Activated B cell treated with CpG ODN at 0.5 μM for 24 hours (primary cell): ENCODE measurements around the gene ZFP1. TPM values are rescaled to one million over a fixed set of nuclear protein-coding genes. Genes with fewer than 3 reads are reported as not detected.

ENCODE experiments used
- ATAC-seq: fragments of 200-7000 bp; cut with Tn5 transposase; one replicate; pipeline ENCODE4 v1.10.0; 2021; ENCODE audit warnings: low read depth, mild to moderate bottlenecking, moderate library complexity
- CTCF ChIA-PET: fragments of 350-600 bp; sonication (Branson Sonifier 250); formaldehyde crosslinking; loops from one replicate; lab custom pipeline; 2021; ENCODE audit warnings: antibody characterized with exemption; lab: Charles Lee
- POLR2A ChIA-PET: fragments of 350-600 bp; sonication (Branson Sonifier 250); formaldehyde crosslinking; loops from one replicate; lab custom pipeline; 2021; ENCODE audit warnings: antibody characterized with exemption; lab: Charles Lee
- DNase-seq: peaks from one replicate; pipeline ENCODE4 v3.0.0; 2022
- H3K27ac Mint-ChIP-seq: one replicate; pipeline ENCODE4 v1.8.0; 2020; ENCODE audit warnings: mixed read lengths
- H3K27me3 Mint-ChIP-seq: one replicate; pipeline ENCODE4 v1.8.0; 2021; ENCODE audit warnings: mixed read lengths
- H3K36me3 Mint-ChIP-seq: one replicate; pipeline ENCODE4 v1.8.0; 2021; ENCODE audit warnings: low read depth, mixed read lengths
- H3K4me1 Mint-ChIP-seq: one replicate; pipeline ENCODE4 v1.8.0; 2021; ENCODE audit warnings: mixed read lengths
- H3K4me3 Mint-ChIP-seq: one replicate; pipeline ENCODE4 v1.8.0; 2020; ENCODE audit warnings: mild to moderate bottlenecking, mixed read lengths
- H3K9me3 Mint-ChIP-seq: one replicate; pipeline ENCODE4 v1.8.0; 2020; ENCODE audit warnings: mixed read lengths
- intact Hi-C: fragments of 100-400 bp; cut with micrococcal nuclease; formaldehyde crosslinking; loops from one replicate; pipeline ENCODE4 v1.15.1; 2024
- total RNA-seq: library from RNA; stranded (reverse); gene quantifications from 2 replicates; pipeline ENCODE4 v1.2.3, GENCODE V29; 2022
- TF ChIP-seq, protein P1 (sequence below): fragments of 200-600 bp; IDR thresholded peaks from one replicate; pipeline ENCODE4 v1.8.0; 2022; ENCODE audit warnings: antibody characterized with exemption, mild to moderate bottlenecking

Gene ZFP1
- total RNA-seq, 1 donor from 2014 or later: 15.4 TPM

GRCh38 chr16:75192606-75193264 is 44.4 kb downstream of the ZFP1 start:
- Mint-ChIP-seq H3K9me3 (no peaks in the 10 kb centered on the region), H3K4me1 (no peaks in the 10 kb centered on the region), H3K27me3 (peaks cover 32% of the 10 kb centered on the region), H3K4me3 (no peak overlapping the region), H3K27ac (no peak overlapping the region), H3K36me3 (no peaks in the 10 kb centered on the region)
- TF ChIP-seq, protein P1, sequence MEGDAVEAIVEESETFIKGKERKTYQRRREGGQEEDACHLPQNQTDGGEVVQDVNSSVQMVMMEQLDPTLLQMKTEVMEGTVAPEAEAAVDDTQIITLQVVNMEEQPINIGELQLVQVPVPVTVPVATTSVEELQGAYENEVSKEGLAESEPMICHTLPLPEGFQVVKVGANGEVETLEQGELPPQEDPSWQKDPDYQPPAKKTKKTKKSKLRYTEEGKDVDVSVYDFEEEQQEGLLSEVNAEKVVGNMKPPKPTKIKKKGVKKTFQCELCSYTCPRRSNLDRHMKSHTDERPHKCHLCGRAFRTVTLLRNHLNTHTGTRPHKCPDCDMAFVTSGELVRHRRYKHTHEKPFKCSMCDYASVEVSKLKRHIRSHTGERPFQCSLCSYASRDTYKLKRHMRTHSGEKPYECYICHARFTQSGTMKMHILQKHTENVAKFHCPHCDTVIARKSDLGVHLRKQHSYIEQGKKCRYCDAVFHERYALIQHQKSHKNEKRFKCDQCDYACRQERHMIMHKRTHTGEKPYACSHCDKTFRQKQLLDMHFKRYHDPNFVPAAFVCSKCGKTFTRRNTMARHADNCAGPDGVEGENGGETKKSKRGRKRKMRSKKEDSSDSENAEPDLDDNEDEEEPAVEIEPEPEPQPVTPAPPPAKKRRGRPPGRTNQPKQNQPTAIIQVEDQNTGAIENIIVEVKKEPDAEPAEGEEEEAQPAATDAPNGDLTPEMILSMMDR: no peak
- intact Hi-C loops: no loop called here
- ATAC-seq (no peak), DNase-seq (no peak)
- POLR2A ChIA-PET: interaction anchor here (0.7 kb wide), 1 partner anchor 428 kb away, joined by 5 read pairs; no protein-coding TSS in a partner anchor
- CTCF ChIA-PET: no interaction called here

DNA sequence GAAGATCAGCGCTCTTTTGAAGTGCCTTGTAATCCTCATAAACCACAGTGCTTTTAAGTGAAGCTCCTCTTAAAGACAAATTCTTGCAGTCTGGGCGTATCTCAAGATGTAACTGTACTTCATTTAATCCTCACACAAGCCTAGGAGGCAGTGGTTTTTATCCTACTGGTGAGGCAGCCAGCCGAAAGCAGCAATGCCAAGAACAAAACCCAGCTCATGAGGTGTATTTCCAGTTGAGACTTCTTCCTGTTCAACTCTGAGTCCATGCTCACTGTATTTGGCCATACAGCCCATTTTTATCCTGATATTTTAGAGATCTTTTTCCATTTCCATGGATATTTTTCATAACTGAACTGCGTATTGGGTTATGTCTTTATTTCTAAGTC is 44.9 kb downstream of the ZFP1 start:
- H3K4me3 Mint-ChIP-seq: no peak overlapping the region

DNA sequence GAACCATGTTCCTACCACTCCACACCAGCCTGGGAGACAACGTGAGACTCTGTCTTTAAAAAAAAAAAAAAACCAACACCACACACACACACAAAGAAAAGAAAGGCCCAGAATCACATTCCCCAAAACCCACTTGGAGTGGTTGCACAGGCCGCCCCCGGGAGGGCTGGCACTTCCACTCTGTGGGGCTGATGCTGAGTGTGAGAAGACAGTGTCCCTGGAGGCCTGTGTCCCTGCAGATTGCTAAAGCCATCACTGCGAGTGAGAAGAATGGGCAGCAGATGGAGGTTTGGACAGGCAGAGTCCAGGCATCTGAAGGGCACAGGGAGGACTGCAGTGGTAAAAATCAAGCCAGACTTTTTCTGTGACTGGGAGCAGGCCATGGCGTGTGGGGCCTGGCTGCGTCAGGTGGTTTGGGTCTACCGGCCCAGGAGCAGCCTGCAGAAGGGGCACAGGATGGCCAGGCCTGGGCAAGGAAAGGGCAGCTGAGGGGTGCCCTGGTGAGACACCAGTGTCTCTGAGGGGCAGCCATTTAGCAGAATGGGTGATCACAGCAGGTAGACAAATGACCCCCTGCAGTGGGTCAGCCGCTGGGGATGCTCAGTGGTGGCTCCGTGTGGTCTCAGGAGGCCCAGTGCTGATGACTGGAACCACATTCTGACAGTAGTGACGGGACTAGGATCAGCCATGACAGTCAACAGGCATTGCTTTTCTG is 45.6 kb downstream of the ZFP1 start:
- TF ChIP-seq, protein P1: no peak
- intact Hi-C loops: no loop called here
- Mint-ChIP-seq H3K4me1 (no peaks in the 10 kb centered on the region), H3K4me3 (no peak overlapping the region), H3K36me3 (no peaks in the 10 kb centered on the region), H3K27ac (no peak overlapping the region), H3K9me3 (no peaks in the 10 kb centered on the region), H3K27me3 (peaks cover 39% of the 10 kb centered on the region)
- ATAC-seq: no peak
- ChIA-PET POLR2A (no interaction called here), CTCF (no interaction called here)
- DNase-seq: no peak

More for the DNA sequence above, 44.9 kb downstream of the ZFP1 start:
- Mint-ChIP-seq H3K27ac (no peak overlapping the region), H3K9me3 (no peaks in the 10 kb centered on the region), H3K36me3 (no peaks in the 10 kb centered on the region), H3K27me3 (peaks cover 36% of the 10 kb centered on the region), H3K4me1 (no peaks in the 10 kb centered on the region)
- ChIA-PET CTCF (no interaction called here), POLR2A (no interaction called here)
- TF ChIP-seq, protein P1: no peak
- DNase-seq: no peak
- intact Hi-C loops: no loop called here
- no peak for ATAC-seq

DNA sequence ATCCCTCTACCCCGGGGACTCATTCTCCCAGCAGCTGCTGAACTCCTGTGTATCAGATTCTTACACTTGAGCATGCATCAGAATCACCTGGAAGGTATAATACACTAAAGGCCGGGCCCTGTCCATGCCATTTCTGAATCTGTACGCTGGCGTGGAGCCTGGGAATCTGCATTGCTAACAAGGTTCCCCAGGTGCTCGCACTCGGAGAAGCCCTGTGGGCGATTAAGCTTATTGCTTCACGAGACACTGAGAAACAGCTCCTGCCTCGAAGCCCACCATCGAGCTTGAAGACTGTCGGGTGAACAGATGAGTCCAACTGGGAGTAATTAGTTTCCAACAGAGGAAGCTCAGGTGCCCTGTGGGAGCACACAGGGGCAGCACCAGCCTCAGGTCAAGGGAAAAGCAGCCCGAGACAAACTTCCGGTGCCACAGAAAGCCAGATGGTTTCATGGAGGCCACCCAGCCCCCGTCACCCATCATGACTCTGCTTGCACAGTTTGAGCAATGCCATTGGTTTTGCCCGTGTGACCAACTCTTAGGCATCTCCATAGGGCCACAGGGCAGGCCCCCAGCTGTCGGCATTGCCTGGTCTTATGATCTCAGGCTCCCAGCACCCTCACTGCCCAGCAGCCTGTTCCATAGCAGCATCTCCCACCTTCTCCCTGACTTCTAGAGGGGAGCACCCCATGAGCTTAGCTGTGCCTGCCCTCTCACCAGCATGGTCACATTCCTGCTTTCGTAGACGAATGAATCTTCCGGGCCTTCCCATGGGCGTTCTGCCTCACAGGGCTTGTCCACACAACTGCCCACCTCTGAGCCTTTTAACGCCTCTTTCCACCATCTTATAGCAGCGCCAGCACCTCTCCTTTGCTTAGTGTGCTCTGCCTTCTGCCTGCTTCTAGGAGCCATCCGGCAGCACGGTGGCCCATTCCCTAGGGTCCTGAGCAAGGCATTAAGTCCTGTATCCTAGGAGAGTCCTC is 47.8 kb downstream of the ZFP1 start:
- H3K4me3 Mint-ChIP-seq: no peak overlapping the region
- H3K9me3 Mint-ChIP-seq: no peaks in the 10 kb centered on the region
- ChIA-PET CTCF (interaction anchor here (1.0 to 6.3 kb wide), 4 partner anchors 38 to 207 kb away, joined by 3 to 54 read pairs (median 18); no protein-coding TSS in a partner anchor), POLR2A (no interaction called here)
- H3K27ac Mint-ChIP-seq: no peak overlapping the region
- ATAC-seq (no peak), DNase-seq (no peak)
- H3K4me1 Mint-ChIP-seq: peaks cover 7% of the 10 kb centered on the region
- TF ChIP-seq, protein P1: no peak
- H3K27me3 Mint-ChIP-seq: peaks cover 37% of the 10 kb centered on the region
- no peaks in the 10 kb centered on the region for H3K36me3 Mint-ChIP-seq
- intact Hi-C loops: loop anchor here (5.0 kb wide), 1 partner anchor 36 kb away; no protein-coding TSS in a partner anchor
